Amniotic epithelial cell (primary cell): Measurements from ENCODE around the gene NOL7.

Experiments
- DNase-seq: peaks from one replicate; pipeline ENCODE4 v3.0.0-alpha.2; 2010; ENCODE audit warnings: low read depth

NOL7 gene

DNA sequence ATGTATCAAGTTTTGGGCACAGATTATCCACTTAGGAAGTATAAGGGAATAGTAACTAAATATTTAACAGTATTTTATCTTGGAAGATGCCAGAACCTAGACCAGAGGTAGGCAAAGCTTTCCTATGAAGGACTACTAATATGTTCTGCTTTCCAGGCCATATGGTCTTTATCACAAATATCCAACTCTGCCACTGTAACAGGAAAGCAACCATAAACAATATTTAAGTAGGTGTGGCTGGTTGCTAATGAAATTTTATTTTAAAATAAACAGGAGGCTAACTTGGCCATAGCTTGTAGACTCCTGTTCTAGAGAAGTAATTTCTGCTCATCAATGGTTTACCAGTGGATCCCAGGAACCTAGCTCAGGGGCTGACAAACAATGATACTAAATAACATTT is 39.4 kb downstream of the NOL7 start:
- no peak for DNase-seq

DNA sequence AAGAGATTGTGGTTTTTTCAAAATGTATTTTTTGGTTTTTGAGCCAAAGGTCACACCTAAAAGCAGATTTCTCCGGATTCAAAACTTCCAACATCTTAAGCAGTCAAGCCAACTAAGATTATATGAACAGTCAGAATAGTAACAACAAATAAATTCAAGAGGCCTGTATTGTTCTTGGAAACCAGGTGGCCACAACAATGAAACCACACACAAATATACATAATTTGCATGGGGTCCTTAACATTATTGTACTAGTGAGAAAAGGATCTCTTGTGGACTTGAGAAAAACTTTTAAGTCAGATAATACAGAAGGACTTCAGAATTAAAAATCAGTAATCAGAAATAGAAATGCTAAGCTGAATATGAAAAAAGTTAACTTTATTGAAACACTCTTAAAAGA is 40.6 kb downstream of the NOL7 start:
- DNase-seq, result no peak

DNA sequence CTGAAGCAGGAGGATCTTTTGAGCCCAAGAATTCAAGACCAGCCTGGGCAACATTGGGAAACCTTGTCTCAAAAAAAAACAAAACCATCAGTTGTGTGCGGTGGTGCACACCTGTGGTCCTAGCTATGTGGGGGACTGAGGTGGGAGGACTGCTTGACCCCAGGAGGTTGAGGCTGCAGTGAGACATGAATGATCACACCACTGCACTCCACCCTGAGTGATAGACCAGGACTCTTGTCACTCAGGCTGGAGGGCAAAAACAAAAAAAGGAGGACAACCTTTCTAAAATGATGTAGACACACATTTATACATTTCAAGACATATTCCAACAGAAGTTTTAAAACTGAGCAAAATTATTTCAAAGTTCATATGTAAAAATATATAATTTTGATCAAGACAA is 45.1 kb downstream of the NOL7 start:
- no peak for DNase-seq

DNA sequence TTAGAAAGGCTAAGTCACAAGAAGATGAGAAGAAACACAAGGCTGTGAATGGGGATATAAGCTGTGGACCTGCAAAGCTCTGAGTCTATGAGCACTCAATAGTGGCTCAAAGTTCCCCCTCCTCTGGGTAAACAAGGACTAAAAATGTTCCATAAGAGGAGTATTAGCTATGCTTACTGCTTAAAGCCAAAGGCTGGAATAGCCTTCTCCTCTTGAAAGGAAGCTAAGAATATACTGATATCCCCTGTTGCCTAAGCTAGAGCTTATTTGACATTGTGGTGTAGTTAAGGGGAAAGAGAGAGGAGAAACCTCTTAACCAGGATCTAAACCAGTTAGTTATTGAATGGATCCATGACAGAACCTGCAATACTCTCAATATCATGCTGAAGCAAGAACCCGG is 45.8 kb downstream of the NOL7 start:
- no peak for DNase-seq

DNA sequence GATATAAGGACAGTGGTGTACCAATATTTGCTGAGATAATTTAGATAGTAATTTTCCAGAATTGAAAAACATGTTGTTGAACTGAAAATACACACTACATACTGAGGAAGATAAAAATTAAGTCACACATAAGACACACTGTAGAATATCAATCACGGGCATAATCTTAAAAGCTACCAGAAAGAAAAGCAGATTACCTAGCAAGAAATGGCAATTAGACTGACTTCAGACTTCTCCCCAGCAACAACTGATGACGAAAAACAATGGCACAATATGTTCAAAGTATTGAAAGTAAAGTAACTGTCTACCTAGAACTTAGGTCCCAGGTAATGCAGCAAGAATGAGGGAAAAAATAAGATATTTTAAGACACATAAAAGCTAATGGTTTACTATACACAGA is 46.5 kb downstream of the NOL7 start:
- no peak for DNase-seq

DNA sequence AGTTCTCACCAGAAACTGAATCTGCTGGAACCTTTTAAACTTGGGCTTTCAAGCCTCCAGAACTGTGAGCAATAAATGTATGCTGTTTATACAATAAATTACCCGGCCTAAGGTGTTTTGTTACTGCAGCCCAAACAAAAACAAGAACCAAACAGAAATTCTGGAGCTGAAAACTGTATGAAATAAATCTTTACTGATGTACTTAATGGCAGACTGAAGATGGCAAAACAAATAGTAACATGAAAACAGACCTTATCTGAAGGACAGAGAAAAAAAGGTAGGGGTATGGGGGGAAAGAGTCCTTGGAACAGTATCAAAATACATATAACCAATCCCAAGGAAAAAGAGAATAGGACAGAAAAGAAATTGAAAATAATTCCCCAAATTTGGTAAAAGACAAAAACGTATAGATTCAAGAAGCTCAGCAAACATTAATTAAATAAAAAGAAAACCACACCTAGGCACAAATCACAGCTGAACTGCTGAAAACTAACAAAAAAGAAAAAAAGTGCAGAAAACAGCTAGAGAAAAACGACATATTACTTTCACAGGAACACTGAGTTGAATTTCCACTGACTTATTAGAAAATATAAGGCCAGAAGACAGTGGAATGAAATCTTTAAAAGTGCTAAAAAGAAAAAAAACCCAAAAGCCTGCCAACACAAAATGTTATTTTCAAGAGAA is 47.7 kb downstream of the NOL7 start:
- no peak for DNase-seq

DNA sequence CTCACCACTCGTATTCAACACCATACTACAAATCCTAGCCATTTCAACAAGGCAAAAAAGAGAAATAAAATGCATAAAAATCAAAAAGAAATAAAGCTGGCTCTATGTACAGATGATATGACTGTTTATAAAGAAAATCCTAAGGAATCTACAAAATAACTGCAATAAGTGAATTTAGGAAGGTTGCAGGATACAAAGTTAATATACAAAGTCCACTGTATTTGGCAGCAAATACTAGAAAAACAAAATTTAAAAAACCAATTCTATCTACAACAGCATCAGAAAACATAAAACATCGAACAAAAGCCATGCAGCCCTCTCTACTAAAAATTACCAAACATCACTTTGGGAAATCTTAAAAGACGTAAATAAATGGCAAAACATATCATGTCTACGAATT is 48.9 kb downstream of the NOL7 start:
- DNase-seq, result no peak

DNA sequence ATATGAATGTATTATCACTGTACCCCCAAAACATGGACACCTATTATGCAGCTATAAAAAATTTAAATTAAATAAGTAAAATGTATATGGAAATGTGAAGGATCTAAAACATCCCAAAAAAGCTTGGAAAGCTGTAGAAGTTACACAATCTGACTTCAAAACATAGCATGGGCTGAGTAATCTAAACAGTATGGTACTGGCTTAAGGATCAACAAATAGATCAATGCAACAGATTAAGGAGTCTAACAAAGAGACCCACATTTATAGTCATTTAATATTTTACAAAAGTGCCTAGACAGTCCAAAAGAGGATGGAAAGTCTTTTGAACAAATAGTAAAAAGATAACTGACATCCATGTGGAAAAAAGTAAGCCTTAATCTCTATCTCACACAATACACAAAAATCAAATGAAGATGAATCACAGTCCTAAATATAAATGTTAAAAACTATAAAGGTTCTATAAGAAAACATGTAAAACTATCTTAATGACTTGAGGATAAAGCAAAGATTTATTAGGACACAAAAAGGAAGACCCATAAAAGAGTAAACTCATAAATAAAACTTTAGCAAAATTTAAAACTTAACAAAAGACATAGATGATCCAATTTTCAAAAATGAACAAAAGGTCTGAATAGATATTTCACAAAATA is 49.7 kb downstream of the NOL7 start:
- DNase-seq, result peak; percentile 38

DNA sequence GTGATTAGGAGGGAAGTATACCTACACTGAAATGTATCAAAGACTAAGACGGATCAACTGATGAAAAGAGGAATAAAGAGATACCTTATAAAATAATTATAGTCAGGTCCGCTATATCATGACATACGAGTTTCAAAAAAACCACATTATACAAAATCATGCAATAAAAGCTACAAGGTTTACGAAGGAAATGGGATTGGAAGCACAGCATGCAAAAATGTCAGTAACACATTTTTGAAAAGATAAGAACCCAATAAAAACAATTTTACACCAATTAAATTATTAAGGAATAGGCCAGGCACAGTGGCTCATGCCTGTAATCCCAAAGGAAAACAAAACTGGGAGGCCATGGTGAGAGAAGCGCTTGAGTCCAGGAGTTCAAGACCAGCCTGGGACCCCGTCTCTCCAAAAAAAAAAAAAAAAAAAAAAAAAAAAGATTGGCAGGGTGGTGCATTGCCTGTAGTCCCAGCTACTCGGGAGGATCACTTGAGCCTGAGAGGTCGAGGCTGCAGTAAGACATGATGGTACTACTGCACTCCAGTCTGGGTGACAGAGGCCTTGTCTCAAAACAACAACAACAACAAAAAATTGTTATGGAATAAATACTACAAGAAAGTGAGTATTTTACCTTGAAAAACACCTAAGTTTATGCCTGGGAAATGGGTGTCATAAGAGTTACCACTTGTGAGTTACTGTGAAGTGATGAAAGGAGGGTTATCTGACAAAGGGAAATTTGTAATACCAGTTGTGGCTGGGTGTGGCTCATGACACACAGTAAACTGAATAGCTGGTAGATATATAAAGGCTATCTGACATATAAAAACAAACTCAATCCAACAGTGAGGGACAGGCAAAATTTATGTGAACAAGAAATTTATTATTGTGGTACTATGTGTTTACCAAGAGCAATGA is 51.3 kb downstream of the NOL7 start:
- DNase-seq, result peak; percentile 42

DNA sequence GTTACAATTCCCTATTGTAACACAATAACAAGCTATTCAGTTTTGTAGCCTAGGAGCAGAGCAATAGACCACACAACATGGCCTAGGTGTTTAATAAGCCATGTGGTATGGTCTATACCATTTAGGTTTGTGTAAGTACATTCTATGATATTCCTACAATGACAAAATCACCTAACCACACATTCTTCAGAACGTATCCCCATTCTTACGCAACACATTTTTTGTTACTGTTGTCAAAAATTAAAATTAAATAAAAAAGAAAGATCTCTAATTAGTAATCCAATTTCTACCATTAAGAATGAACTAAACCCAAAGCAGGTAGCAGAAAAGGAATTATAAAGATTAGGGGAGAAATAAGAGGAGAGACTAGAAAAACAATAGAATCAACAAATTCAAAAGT is 52.5 kb downstream of the NOL7 start:
- DNase-seq, result peak; percentile 36

DNA sequence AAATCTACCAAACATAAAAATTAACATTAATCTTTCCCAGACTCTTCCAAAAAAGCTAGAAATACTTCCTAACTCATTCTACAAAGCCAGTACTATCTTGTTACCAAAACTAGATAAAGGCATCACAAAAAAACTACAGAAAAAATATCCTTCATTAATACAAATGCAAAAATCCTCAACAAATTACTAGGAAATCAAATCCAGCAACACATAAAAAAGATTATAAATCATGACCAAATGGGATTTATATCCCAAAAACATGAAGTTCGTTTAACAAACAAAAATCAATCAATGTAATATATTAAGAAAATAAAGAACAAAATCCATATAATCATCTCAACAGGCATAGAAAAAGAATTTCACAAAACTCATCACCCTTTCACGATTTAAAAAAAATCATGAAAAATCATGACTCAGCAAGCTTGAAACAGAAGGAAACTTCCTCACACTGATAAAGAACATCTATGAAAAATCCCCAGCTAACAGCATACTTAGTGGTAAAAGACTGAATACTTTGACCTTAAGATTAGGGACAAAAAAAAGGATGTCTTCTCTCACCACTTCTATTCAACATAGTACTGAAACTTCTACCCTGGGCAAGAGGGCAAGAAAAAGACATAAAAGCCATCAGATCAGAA is 53.3 kb downstream of the NOL7 start:
- DNase-seq, result peak; percentile 53

DNA sequence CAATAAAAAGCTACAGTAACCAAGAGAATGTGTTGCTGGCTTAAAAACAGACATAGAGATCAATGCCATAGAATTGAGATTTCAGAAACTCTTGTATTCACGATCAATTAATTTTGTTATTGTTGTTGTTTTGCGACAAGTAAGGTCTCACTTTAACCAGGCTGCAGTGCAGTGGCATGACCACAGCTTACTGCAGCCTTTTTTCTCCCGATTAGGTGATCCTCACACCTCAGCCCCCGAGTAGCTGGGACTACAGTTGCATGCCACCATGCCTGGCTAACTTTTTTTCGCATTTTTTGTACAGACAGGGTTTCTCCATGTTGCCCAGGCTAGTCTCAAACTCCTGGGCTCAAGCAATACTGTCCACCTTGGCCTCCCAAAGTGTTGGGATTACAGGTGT is 54.3 kb downstream of the NOL7 start:
- no peak for DNase-seq
